CD4-positive, alpha-beta T cell treated with Interleukin-12 subunit alpha and Interleukin-12 subunit beta, for 1 hour (primary cell): ENCODE data around the gene HDAC9.

Experiments used
- DNase-seq: peaks from one replicate; pipeline ENCODE4 v3.0.0-alpha.2; 2020

Gene HDAC9

GRCh38 chr7:18753972-18754610 is 258.5 kb downstream of the HDAC9 start:
- DNase-seq, result no peak

- no peak for DNase-seq
Observed at GRCh38 chr7:18754766-18755165, 259.2 kb downstream of the HDAC9 start.

DNA sequence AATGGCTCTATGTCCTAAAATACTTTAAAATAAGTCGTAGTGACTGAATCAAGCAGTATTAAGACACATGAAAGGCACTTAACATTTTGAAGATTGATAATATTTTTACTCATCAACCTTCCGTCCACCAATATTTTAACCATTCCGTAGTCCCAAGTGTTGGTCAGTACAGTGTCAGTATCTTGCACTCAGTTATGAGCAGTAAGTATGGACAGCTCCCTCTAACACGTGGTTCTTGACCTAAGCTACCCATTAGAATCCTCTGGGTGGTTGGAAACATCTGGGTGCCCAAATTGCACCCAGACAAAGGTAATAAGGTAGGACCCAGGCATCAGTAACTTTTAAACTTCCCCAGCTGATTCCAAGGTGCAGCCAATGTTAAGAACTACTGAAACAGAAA is 260.2 kb downstream of the HDAC9 start:
- no peak for DNase-seq

GRCh38 chr7:18756378-18757050 is 261.0 kb downstream of the HDAC9 start:
- no peak for DNase-seq

DNA sequence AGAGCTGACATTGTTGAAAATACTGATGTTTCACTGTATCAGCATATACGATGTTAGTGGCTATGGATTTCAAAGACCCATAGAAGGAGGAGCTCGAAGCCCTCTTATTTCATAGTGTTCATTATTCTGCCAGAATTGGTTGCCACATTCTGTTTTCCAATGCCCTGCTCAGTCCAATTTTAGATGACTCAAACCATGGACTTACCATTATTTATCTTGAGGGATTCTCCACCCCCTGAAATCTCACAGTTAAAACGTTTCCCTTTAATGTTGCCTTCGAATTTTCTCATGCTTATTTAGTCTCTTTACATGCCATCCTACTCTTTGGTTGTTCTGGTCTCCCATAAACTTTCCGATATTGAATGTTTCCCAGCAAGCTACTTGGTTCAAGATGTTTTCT is 264.5 kb downstream of the HDAC9 start:
- DNase-seq, result no peak

DNA sequence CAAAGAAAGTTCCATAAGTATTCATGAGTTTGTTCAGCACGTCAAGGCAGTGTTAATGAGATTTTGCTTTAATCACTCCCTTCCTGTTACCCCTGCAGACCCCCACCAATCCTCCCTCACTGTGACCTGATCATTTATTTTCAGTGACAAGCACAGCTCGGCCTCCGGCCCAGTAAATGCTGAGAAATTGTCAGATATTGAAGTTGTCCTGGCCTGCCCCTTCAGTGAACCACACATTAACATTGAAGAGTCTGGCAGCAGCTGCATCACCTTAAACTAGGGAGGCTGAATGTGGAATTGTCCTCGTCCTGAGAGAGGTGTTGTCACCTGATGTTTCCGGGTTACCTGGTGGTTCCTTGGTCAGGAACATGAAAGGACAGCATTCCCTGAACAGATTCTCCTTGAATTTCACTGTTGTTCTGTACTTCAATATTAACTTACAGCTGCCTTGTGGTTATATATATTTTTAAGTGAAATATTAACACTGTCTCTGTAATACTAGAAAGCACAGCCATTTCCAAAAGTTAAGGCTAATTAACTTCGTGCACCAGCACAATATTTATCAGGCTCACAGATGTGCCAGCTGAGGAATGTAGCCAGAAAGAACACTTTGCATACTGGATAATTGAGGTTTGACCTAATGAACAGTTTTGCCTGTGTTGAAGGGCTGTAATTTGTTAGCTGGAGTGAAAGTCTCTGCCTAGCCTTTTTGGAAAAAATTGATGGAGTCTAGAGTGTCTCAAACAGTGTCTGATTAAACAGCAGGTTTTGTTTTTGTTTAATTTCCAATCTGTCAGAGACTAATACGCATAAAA is 265.3 kb downstream of the HDAC9 start:
- DNase-seq, result no peak

- no peak for DNase-seq
Observed at GRCh38 chr7:18762189-18762588, 266.6 kb downstream of the HDAC9 start.

GRCh38 chr7:18768256-18768655 is 272.7 kb downstream of the HDAC9 start:
- no peak for DNase-seq

- DNase-seq, result no peak
Observed at GRCh38 chr7:18770154-18770811, 274.7 kb downstream of the HDAC9 start.

DNA sequence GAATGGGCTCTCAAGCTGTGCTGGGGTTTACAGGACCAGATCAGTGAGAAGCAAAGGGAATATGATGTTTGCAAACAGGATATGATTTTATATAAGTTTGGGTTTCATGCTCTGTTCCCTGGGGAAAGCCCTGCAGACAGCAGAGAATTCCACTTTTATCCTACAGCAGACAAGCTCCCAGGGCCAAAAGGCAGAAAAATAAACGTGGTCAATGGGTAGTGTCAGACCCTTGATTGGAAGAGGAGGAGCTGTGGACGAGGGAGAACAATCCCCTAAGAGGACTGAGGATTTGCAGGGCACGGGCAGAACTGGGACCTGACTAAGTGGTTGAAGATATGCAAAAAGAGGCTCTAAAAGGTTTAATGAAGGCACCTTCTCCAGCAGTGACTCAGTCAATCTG is 275.3 kb downstream of the HDAC9 start:
- DNase-seq, result no peak

- DNase-seq, result no peak
Observed at GRCh38 chr7:18771834-18772566, 276.5 kb downstream of the HDAC9 start.

DNA sequence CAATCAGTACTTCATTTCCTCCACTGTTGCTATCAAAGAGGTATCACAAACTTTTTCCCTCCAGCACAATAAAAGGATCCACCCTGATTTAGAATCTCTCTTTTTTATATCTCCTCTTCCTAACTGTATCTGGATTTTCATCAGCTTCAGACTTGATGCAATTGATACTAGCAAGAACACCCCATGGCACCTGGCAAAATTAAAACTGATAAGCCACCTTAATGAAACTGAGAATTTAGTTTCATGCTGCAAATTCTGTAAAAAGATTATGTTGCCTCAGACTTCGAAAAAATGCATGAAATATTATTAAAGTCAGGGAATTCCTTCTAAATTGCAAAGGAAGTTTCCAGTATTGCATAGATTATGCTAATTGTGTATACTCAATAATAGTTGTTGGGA is 277.0 kb downstream of the HDAC9 start:
- DNase-seq, result no peak

- DNase-seq, result no peak
Observed at GRCh38 chr7:18777314-18777713, 281.8 kb downstream of the HDAC9 start.

DNA sequence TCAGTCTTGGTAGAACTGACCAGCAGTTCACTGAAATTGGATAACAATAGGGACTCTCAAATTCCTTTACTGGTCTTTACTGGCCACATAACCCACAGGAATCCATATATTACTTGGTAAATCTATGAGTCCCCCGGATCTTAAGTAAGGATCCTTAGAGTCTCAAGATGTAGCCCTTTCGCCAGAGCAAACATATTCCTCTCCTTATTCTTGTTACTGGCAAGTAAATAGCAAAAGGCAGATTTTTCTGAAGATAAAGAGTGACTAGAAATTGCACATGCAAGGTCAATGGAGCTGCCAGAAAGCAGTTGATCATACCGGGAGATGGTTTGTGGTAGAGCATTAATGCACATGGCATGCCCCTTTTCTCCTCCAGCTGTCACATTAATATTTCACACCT is 283.0 kb downstream of the HDAC9 start:
- DNase-seq, result no peak

- no peak for DNase-seq
Observed at GRCh38 chr7:18780266-18780665, 284.7 kb downstream of the HDAC9 start.

- no peak for DNase-seq
Observed at GRCh38 chr7:18780938-18781337, 285.4 kb downstream of the HDAC9 start.

GRCh38 chr7:18786196-18786727 is 290.7 kb downstream of the HDAC9 start:
- DNase-seq, result no peak

GRCh38 chr7:18786796-18787195 is 291.2 kb downstream of the HDAC9 start:
- DNase-seq, result no peak

DNA sequence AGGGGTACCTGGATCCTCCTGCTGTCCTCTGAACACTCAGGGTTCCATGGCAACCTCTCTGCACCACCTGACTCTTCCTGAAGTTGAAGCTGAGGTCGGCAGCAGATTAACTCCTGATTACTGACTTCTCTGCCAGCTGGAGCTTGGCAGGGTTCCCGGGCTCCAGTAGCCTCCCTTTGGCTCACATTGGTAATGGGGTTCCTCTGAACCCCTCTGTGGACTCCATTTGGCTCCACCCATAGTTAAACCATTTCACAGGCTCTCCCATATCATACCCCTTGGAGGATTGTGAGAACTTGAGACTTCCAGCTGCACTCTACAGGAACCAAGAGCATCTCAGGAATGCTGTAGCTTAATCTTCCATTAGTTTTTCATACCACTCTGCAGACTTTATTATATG is 292.5 kb downstream of the HDAC9 start:
- no peak for DNase-seq

DNA sequence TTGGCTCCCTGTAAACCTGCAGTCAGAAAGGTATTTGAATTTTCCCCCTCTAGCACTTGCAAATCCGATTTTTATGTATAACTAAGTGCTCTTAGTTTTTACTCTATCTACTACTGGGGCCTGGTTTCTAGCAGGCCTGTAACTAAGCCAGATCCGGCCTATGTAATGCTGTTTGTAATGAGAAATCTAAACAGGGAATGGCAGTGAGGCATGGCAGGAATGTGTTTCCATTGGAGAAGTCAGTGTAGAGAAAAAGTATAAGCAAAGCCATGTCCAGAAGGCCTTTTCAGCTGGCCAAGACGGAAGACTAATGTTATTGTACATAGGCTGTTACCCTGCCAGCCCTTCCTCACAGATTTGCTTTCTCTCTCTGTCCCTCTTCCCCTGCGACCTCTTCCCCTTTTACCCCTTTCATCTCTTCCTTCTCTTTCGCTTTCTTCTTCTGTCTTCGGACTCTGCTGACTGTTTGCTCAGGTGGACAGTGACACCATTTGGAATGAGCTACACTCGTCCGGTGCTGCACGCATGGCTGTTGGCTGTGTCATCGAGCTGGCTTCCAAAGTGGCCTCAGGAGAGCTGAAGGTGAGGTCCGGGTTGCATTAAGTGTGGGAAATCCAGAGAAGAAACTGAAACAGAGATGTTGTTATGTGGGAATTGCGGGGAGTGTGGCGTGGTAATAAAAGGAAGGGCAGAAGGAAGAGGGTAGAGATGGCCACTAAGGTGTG is 297.5 kb downstream of the HDAC9 start:
- no peak for DNase-seq

GRCh38 chr7:18796216-18796615 is 300.7 kb downstream of the HDAC9 start:
- DNase-seq, result no peak
